Esophagus muscularis mucosa (tissue), 3 donors: ENCODE data around the gene CELSR1.

ENCODE experiments used
- POLR2A ChIP-seq: fragments of 450-650 bp; IDR thresholded peaks from one replicate; pipeline ENCODE4 v1.6.1; 2017; ENCODE audit warnings: antibody characterized with exemption, moderate library complexity, mild to moderate bottlenecking, low read depth
- TF ChIP-seq, protein P1 (sequence below), 3 experiments: fragments of 200-600 bp in 2 of 3; fragments of 450-650 bp in 1 of 3; sonication (generic) in 2 of 3; IDR thresholded peaks; one replicate each; pipeline ENCODE4 v1.5.1; 2017 to 2019; ENCODE audit warnings: antibody characterized with exemption in 3 of 3, mild to moderate bottlenecking in 2 of 3, moderate library complexity in 1 of 3

DNA sequence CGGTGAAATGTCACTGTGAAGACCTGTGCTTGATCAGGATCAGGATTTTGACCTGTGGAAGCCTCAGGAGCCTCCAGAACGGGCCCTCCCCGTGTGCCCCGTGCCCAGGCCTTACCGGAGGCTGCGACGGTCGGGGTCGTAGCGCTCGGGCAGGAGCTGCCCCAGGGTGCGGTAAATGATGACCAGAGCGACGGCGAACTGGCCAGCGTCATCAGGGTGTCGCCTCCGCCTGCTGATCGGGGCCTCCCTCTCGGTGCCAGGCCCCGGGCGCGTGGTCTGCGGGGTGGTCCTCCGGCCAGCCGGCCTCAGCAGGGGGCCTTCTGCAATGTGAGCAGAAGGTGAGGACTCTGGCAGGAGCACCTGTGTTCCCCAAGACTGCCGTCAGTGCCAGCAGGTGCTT is 155.7 kb downstream of the CELSR1 start:
- TF ChIP-seq, protein P1, sequence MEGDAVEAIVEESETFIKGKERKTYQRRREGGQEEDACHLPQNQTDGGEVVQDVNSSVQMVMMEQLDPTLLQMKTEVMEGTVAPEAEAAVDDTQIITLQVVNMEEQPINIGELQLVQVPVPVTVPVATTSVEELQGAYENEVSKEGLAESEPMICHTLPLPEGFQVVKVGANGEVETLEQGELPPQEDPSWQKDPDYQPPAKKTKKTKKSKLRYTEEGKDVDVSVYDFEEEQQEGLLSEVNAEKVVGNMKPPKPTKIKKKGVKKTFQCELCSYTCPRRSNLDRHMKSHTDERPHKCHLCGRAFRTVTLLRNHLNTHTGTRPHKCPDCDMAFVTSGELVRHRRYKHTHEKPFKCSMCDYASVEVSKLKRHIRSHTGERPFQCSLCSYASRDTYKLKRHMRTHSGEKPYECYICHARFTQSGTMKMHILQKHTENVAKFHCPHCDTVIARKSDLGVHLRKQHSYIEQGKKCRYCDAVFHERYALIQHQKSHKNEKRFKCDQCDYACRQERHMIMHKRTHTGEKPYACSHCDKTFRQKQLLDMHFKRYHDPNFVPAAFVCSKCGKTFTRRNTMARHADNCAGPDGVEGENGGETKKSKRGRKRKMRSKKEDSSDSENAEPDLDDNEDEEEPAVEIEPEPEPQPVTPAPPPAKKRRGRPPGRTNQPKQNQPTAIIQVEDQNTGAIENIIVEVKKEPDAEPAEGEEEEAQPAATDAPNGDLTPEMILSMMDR (IDR thresholded peaks at IDR 0.05) = no peak
- no peak for TF ChIP-seq POLR2A
